ENCODE measurements around the gene SP2. TPM values are rescaled to one million over a fixed set of nuclear protein-coding genes. Genes with fewer than 3 reads are reported as not detected.

The SP2 gene
- polyA plus RNA-seq, 1 donor (not counting 4 experiments of a cell fraction or from before 2014, with no cell fraction given), result 2.1 TPM

- Histone ChIP-seq H2AFZ (ENCODE audit: control insufficient read depth, low read length) (peak overlapping the region; percentile 95), H4K20me1 (ENCODE audit: control insufficient read depth, extremely low read depth, insufficient read depth, low read length) (no peaks in the 10 kb centered on the region), H3K9me1 (ENCODE audit: control insufficient read depth, extremely low read depth, insufficient read depth, low read length) (no peaks in the 10 kb centered on the region), H3K27ac (ENCODE audit: control insufficient read depth, insufficient read depth, low read length) (peak overlapping the region; percentile 31), H3K4me3 (ENCODE audit: control insufficient read depth in 2 of 3, extremely low read depth in 1 of 3, insufficient read depth in 2 of 3, low read depth in 1 of 3, low read length in 3 of 3) (peak overlapping the region in 1 of 3 experiments; percentile 48), H3K4me1 (ENCODE audit: control insufficient read depth, extremely low read depth, insufficient read depth, low read length) (peaks cover 27% of the 10 kb centered on the region), H3K79me2 (ENCODE audit: control insufficient read depth, insufficient read depth, low read length) (peaks cover 10% of the 10 kb centered on the region), H3K9me3 (ENCODE audit: control insufficient read depth, low read depth, low read length) (no peaks in the 10 kb centered on the region), H3K9ac (ENCODE audit: control insufficient read depth, extremely low read depth, insufficient read depth, low read length) (peak overlapping the region; percentile 18), H3K36me3 (ENCODE audit: control insufficient read depth in 2 of 2, extremely low read depth in 1 of 2, insufficient read depth in 2 of 2, low read length in 2 of 2) (peaks cover 2 to 5% of the 10 kb centered on the region in 2 experiments), H3K4me2 (ENCODE audit: control insufficient read depth, extremely low read depth, insufficient read depth, low read depth, low read length) (peak overlapping the region; percentile 79), H3K27me3 (ENCODE audit: control insufficient read depth, extremely low read depth, insufficient read depth, low read length) (no peaks in the 10 kb centered on the region)
- TF ChIP-seq CTCF (optimal IDR thresholded peaks at IDR 0.05 in 1 of 3, IDR thresholded peaks at IDR 0.05 in 1 of 3, conservative IDR thresholded peaks at IDR 0.05 in 1 of 3; ENCODE audit: extremely low read depth in 1 of 3, insufficient read depth in 2 of 3, low read length in 3 of 3) (no peak), EZH2 (IDR thresholded peaks at IDR 0.05; ENCODE audit: low read length) (no peak)
- FAIRE-seq (no peak), DNase-seq (ENCODE audit: low read depth, low spot score) (no peak)
- dilution Hi-C loops (cut with MboI; ENCODE audit: extremely low pct_ligation_motif_present, low sequenced_read_pairs), result no loop called here
Observed at GRCh38 chr17:47969930-47970724, 74.1 kb downstream of the SP2 start.

- FAIRE-seq (peak; percentile 72), DNase-seq (ENCODE audit: low read depth, low spot score) (peak; percentile 92)
- Histone ChIP-seq H3K4me2 (ENCODE audit: control insufficient read depth, extremely low read depth, insufficient read depth, low read depth, low read length) (peak within 1 kb of the TSS; percentile 93), H3K9me3 (ENCODE audit: control insufficient read depth, low read depth, low read length) (no peaks in the 10 kb centered on the region), H3K4me1 (ENCODE audit: control insufficient read depth, extremely low read depth, insufficient read depth, low read length) (peaks cover 27% of the 10 kb centered on the region), H3K4me3 (ENCODE audit: control insufficient read depth in 2 of 3, extremely low read depth in 1 of 3, insufficient read depth in 2 of 3, low read depth in 1 of 3, low read length in 3 of 3) (peak within 1 kb of the TSS; percentile 86 to 96 (median 92)), H3K27ac (ENCODE audit: control insufficient read depth, insufficient read depth, low read length) (peak within 1 kb of the TSS; percentile 74), H3K9me1 (ENCODE audit: control insufficient read depth, extremely low read depth, insufficient read depth, low read length) (no peaks in the 10 kb centered on the region), H3K79me2 (ENCODE audit: control insufficient read depth, insufficient read depth, low read length) (peaks cover 10% of the 10 kb centered on the region), H3K27me3 (ENCODE audit: control insufficient read depth, extremely low read depth, insufficient read depth, low read length) (no peaks in the 10 kb centered on the region), H4K20me1 (ENCODE audit: control insufficient read depth, extremely low read depth, insufficient read depth, low read length) (no peaks in the 10 kb centered on the region), H3K36me3 (ENCODE audit: control insufficient read depth in 2 of 2, extremely low read depth in 1 of 2, insufficient read depth in 2 of 2, low read length in 2 of 2) (peaks cover 5 to 9% of the 10 kb centered on the region in 2 experiments), H3K9ac (ENCODE audit: control insufficient read depth, extremely low read depth, insufficient read depth, low read length) (peak within 1 kb of the TSS; percentile 84), H2AFZ (ENCODE audit: control insufficient read depth, low read length) (peak within 1 kb of the TSS; percentile 95)
- dilution Hi-C loops (cut with MboI; ENCODE audit: extremely low pct_ligation_motif_present, low sequenced_read_pairs), result no loop called here
- TF ChIP-seq EZH2 (IDR thresholded peaks at IDR 0.05; ENCODE audit: low read length) (no peak), CTCF (optimal IDR thresholded peaks at IDR 0.05 in 1 of 3, IDR thresholded peaks at IDR 0.05 in 1 of 3, conservative IDR thresholded peaks at IDR 0.05 in 1 of 3; ENCODE audit: extremely low read depth in 1 of 3, insufficient read depth in 2 of 3, low read length in 3 of 3) (peak; percentile 73 to 99 (median 83))
Observed at GRCh38 chr17:47970725-47971499, 74.9 kb downstream of the SP2 start, which contains the start of gene CDK5RAP3. Gene CDK5RAP3 (plus strand): TSS chr17:47971113. CDS start chr17:47971147, 34 bp downstream.

Measured in keratinocyte (primary cell).